ENCODE results near the gene KDM4C.

The KDM4C gene

DNA sequence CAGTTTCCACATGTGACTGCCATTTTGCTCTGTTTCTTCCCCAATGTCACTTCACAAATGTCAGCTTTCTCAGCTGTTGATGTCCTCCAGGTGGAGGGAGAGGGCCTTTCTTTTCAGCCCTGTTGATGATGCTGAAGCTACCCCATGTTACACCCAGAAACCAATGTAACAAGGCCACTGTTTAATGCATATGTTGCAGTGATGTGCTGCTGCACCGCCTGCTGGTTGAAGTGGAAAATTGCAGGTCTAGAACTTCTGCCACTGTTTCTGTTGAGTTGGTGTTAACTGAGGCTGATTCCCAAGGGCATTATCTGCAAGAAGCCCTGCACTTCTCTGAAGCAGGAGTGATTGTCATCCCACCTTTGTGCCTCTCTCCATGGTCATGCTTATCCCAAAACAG, 428.4 kb downstream of the KDM4C start:
- H3K9me3 ChIP-seq, result no peaks in the 10 kb centered on the region
- TF ChIP-seq, protein P1, sequence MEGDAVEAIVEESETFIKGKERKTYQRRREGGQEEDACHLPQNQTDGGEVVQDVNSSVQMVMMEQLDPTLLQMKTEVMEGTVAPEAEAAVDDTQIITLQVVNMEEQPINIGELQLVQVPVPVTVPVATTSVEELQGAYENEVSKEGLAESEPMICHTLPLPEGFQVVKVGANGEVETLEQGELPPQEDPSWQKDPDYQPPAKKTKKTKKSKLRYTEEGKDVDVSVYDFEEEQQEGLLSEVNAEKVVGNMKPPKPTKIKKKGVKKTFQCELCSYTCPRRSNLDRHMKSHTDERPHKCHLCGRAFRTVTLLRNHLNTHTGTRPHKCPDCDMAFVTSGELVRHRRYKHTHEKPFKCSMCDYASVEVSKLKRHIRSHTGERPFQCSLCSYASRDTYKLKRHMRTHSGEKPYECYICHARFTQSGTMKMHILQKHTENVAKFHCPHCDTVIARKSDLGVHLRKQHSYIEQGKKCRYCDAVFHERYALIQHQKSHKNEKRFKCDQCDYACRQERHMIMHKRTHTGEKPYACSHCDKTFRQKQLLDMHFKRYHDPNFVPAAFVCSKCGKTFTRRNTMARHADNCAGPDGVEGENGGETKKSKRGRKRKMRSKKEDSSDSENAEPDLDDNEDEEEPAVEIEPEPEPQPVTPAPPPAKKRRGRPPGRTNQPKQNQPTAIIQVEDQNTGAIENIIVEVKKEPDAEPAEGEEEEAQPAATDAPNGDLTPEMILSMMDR (IDR thresholded peaks at IDR 0.05; ENCODE audit: low read depth, low read length), result peak; percentile 79
- DNase-seq, result no peak
- H3K4me1 ChIP-seq, result no peaks in the 10 kb centered on the region
- no peaks in the 10 kb centered on the region for H3K36me3 ChIP-seq
- H3K4me3 ChIP-seq (ENCODE audit: low read depth, low read length), result no peak overlapping the region
- no peaks in the 10 kb centered on the region for H3K27me3 ChIP-seq

DNA sequence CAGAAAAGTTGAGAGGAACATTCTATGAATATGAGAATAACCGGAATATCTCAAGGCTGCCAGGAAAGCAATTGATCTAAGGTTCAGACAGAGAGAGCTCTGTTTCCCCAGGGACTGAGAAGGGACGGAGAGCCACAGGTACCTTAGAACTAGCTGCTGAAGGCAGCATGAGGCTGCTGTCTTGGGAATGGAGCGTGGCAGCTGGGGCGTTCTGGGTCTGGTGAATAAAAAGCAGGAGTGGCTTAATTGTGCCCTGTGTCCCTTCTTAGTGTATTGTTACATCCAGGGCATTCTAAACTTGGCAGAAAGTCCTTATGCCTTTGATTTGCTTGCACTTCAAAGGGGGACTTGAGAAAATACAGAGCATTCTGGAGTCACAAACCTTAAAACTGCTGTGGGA, 434.5 kb downstream of the KDM4C start:
- TF ChIP-seq, protein P1 (IDR thresholded peaks at IDR 0.05; ENCODE audit: low read depth, low read length), result no peak
- no peak overlapping the region for H3K4me3 ChIP-seq (ENCODE audit: low read depth, low read length)
- H3K27me3 ChIP-seq, result no peaks in the 10 kb centered on the region
- no peaks in the 10 kb centered on the region for H3K9me3 ChIP-seq
- no peak for DNase-seq
- no peaks in the 10 kb centered on the region for H3K36me3 ChIP-seq
- no peaks in the 10 kb centered on the region for H3K4me1 ChIP-seq

DNA sequence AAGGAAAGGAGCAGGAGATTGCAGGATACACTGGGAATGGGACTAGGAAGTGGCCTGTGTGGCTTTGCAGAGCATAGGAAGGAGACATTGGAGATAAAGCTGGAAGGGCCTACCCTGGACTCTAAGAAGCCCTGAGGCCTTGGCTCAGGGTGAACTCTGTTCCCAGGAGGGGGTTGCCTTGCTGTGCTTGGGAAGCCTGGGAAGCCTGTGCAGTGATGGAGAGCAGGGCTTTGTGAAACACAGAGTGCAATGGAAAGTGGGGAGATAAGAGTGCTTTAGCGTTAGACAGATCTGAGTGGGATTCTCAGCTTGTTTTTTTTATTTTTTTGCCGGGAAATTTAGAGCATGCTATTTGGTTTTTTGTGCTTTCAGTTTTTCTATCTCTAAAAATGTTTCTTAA, 437.8 kb downstream of the KDM4C start:
- no peaks in the 10 kb centered on the region for H3K4me1 ChIP-seq
- H3K4me3 ChIP-seq (ENCODE audit: low read depth, low read length), result no peak overlapping the region
- TF ChIP-seq, protein P1 (IDR thresholded peaks at IDR 0.05; ENCODE audit: low read depth, low read length), result no peak

DNA sequence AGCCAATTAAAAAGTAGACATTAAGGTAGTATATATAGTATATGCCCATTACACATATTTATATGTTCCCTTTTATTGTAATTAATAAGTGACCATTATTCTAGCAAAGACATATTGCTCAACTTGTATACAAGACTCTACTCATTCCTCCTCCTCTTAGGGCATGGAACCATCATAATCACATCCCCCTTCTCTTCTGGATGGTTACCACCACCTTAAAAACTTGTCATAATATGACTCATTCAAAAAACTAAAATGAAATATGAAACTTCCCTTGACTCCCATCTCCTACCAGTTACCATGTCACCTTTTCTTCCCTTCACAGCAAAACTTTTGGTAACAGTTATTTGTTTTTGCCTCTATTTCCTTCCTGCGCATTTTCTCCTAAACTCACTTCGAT, 438.7 kb downstream of the KDM4C start:
- TF ChIP-seq, protein P1 (IDR thresholded peaks at IDR 0.05; ENCODE audit: low read depth, low read length), result no peak
- Histone ChIP-seq H3K4me1 (no peaks in the 10 kb centered on the region), H3K4me3 (ENCODE audit: low read depth, low read length) (no peak overlapping the region), H3K9me3 (no peaks in the 10 kb centered on the region), H3K27me3 (no peaks in the 10 kb centered on the region; the same call in 1 of the 2 replicates), H3K36me3 (no peaks in the 10 kb centered on the region)
- no peak for DNase-seq

More for the DNA sequence above, 437.8 kb downstream of the KDM4C start:
- Histone ChIP-seq H3K27me3 (no peaks in the 10 kb centered on the region; the same call in 1 of the 2 replicates), H3K9me3 (no peaks in the 10 kb centered on the region), H3K36me3 (no peaks in the 10 kb centered on the region)
- no peak for DNase-seq

DNA sequence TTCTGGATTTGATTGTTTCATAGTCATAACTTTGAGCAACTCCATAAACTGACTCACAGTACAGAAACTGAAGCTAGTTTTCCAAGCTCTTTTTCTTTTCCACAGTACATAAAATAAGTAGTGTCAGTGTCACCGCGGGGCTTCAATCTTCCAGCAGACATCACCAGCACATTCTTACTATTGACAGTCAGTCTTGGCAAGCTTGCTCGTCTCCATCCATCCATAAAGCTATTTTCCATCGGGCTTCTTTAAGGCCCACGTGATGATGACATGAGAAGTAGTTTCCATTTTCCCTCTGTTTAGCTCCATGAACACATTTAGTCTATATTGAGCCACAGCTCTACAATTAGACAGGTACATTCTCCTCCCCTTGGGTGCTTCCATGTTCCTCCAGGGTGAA, 443.4 kb downstream of the KDM4C start:
- Histone ChIP-seq H3K4me3 (ENCODE audit: low read depth, low read length) (no peak overlapping the region), H3K9me3 (no peaks in the 10 kb centered on the region), H3K4me1 (no peaks in the 10 kb centered on the region), H3K27me3 (no peaks in the 10 kb centered on the region; the same call in 1 of the 2 replicates), H3K36me3 (no peaks in the 10 kb centered on the region)
- TF ChIP-seq, protein P1 (IDR thresholded peaks at IDR 0.05; ENCODE audit: low read depth, low read length), result no peak
- DNase-seq, result no peak

DNA sequence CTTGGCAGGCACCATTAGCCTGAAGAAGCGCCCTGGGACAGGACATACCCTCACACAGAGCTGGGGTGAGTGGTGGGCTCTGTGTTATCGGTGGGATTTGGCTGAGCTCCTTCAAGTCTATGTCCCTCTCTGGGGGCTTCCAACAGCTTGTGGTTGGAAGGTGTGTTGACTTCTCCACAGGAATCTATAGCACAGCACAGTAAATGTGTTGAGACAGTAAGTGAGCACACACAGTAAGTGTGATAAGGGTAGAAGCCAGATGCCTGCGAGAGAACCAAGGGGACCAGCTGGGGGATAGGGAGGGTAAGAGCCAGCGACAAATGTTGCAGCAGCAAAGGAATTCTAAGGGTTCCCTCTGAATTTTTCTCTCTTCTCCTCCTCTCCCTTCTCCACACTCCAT, 448.0 kb downstream of the KDM4C start:
- Histone ChIP-seq H3K36me3 (no peaks in the 10 kb centered on the region), H3K27me3 (peaks cover 3% of the 10 kb centered on the region; the same call in 1 of the 2 replicates), H3K9me3 (no peaks in the 10 kb centered on the region), H3K4me3 (ENCODE audit: low read depth, low read length) (no peak overlapping the region), H3K4me1 (no peaks in the 10 kb centered on the region)
- TF ChIP-seq, protein P1 (IDR thresholded peaks at IDR 0.05; ENCODE audit: low read depth, low read length), result no peak
- DNase-seq, result no peak

All from BE2C (cell line).